Measurements from ENCODE around the gene NPPA.
"Not testable (repeated sequence)": the region's sequence is repeated elsewhere in the genome, so short reads cannot be mapped to it uniquely, and the experiment has no call there.

Gene NPPA

GRCh38 chr1:11847667-11848372 lies at the start of gene NPPA:
Gene NPPA, minus strand, starts transcription at chr1:11847783. Its CDS starts 99 bp downstream, at chr1:11847684.
- DNase-seq (ENCODE audit: low read depth): no peak
- no peak for TF ChIP-seq CTCF (IDR thresholded peaks at IDR 0.05; ENCODE audit: control insufficient read depth, extremely low read depth, insufficient read depth)
- H3K4me3 ChIP-seq (ENCODE audit: low read depth, low read length): no peak within 1 kb of the TSS

GRCh38 chr1:11894501-11894900 lies 46.9 kb upstream of the NPPA start:
- not testable (repeated sequence) for DNase-seq (ENCODE audit: low read depth); H3K4me3 ChIP-seq (ENCODE audit: low read depth, low read length)

GRCh38 chr1:11893907-11894251 lies 46.3 kb upstream of the NPPA start:
- no peak for DNase-seq (ENCODE audit: low read depth)
- H3K4me3 ChIP-seq (ENCODE audit: low read depth, low read length): no peak overlapping the region
- TF ChIP-seq CTCF (IDR thresholded peaks at IDR 0.05; ENCODE audit: control insufficient read depth, extremely low read depth, insufficient read depth): peak; percentile 98

DNA sequence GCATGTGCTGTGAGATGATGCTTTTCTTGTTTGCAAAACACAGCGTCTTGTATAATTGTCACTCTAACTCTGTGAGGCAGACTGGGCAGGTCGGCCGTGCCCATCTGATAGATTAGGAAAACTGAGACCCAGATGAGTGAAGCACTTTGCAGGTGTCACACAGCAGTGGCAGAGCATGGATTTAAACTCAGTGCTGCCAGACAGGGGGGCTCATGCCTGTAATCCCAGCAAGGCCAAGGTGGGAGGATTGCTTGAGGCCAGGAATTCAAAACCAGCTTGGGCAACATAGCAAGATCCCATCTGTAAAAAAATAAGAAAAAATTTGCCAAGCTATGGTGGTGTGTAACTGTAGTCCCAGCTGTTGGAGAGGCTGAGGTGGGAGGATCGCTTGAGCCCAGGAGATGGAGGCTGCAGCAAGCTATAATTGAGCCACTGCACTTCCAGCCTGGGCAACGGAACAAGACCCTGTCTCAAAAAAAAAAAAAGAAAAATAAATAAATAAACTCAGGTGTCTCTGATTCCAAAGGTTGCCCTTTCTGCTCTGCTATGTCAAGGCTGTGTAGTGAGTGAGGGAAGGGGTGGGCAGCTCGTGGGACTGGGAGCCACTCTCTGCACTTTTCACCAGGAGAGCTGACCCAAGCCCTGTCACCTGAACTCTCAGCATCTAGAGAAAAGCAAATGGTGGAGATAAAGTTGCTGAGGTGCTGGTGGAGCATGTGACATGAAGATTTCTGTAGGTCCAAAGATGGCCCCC lies 44.0 kb upstream of the NPPA start:
- DNase-seq (ENCODE audit: low read depth): no peak
- no peak for TF ChIP-seq CTCF (IDR thresholded peaks at IDR 0.05; ENCODE audit: control insufficient read depth, extremely low read depth, insufficient read depth)
- no peak overlapping the region for H3K4me3 ChIP-seq (ENCODE audit: low read depth, low read length)

DNA sequence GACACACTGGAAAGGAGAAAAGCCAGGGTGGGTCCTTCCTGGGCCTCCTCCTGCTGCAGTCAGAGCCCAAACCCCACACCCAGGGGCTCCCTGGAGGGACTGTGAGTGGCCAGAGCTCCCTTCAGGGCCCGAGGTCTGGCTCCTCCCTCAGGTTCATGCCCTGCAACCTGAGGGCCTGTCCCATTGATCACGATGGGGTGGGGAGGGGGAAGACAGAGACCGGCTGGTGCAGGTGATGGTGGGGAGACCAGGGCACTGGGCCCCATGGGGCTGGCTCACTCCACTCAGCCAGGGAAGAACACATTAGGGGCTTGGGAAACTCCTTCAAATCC lies 41.3 kb upstream of the NPPA start:
- H3K4me3 ChIP-seq (ENCODE audit: low read depth, low read length): no peak overlapping the region
- DNase-seq (ENCODE audit: low read depth): no peak
- no peak for TF ChIP-seq CTCF (IDR thresholded peaks at IDR 0.05; ENCODE audit: control insufficient read depth, extremely low read depth, insufficient read depth)

DNA sequence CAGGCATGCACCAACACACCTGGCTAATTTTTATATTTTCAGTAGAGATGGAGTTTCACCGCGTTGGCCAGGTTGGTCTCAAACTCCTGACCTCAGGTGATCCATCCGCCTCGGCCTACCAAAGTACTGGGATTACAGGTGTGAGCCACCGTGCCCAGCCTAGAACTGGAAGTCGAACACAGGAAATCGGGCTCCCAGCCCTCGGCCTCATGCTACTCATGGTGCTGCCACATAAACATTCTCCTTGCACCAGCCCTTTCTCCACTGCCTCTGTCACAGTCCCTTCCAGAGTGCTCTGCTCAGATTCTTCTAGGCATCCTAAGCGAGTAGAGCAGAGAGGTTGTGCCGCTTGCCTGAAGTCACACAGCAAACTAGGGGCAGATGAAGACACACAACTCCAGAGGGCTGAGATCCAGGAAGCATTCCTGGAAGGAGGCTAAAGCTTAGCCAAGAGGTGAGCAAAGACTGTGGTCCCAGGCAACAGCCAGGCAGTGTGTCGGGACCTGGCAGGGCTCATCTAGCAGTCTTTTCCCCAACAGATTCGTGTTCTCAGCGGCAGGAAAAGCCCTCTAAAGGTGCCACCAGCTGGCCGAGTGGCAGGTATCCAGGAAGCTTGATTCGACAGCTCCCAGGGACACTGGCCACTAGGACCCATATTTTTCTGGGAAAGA lies 40.8 kb upstream of the NPPA start:
- no peak overlapping the region for H3K4me3 ChIP-seq (ENCODE audit: low read depth, low read length)
- DNase-seq (ENCODE audit: low read depth): no peak
- no peak for TF ChIP-seq CTCF (IDR thresholded peaks at IDR 0.05; ENCODE audit: control insufficient read depth, extremely low read depth, insufficient read depth)

DNA sequence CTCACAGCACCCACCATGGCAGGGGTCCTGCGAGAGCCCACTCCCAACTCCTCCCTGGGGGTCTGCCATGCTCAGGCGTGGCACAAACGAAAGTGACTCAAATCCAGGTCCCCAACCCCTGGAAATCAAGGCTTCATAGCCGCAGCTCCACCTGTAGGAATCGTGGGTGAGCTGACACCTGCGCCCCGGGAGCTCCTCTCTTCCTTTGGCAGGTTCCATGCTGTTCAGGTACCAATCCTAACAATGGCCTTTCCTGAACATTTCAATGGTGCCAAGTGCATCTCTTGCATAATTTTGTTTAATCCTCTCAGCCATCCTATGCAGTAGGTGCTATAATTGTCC lies 40.1 kb upstream of the NPPA start:
- no peak overlapping the region for H3K4me3 ChIP-seq (ENCODE audit: low read depth, low read length)
- no peak for TF ChIP-seq CTCF (IDR thresholded peaks at IDR 0.05; ENCODE audit: control insufficient read depth, extremely low read depth, insufficient read depth)
- DNase-seq (ENCODE audit: low read depth): no peak

All from LNCaP clone FGC (cell line).